ENCODE data around the gene DAP.

DAP gene

DNA sequence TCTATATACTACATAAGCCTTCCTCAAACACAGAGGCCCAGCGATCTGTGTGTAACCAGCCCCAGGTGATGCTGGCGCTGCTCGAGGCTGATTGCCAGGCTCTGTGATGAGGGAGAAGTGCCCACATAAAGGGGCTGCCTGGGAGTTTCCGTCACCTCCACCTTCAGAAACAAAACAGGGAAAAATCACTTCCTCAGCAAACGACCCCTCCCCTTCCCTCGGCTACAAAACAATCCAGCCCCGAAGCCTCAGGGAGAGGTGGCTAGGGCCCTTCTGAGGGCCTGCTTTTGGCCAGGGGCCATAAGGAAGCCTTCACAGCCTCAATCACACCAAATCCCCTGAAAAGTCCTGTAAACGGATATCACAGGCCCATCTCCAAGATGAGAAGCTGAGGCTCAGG is 51.1 kb downstream of the DAP start:
- Histone ChIP-seq H3K9ac (ENCODE audit: insufficient read length, low read depth) (no peak overlapping the region), H3K27me3 (ENCODE audit: insufficient read depth, insufficient read length) (no peaks in the 10 kb centered on the region), H3K9me3 (ENCODE audit: insufficient read depth, low read length) (no peaks in the 10 kb centered on the region), H3K4me1 (ENCODE audit: insufficient read depth, insufficient read length) (peaks cover 6% of the 10 kb centered on the region), H3K4me3 (ENCODE audit: insufficient read length, low read depth) (no peak overlapping the region), H3K36me3 (ENCODE audit: insufficient read depth, insufficient read length, low read length) (peaks cover 50% of the 10 kb centered on the region)
- DNase-seq (ENCODE audit: low read depth, low spot score) = no peak
- no peak for TF ChIP-seq ZNF274 (IDR thresholded peaks at IDR 0.05; ENCODE audit: low read depth, low read length)
- TF ChIP-seq YY1 (IDR thresholded peaks at IDR 0.05; ENCODE audit: insufficient read depth, insufficient read length) = no peak
- TF ChIP-seq SUZ12 (IDR thresholded peaks at IDR 0.05; ENCODE audit: extremely low read depth, insufficient read depth, insufficient read length) = no peak

DNA sequence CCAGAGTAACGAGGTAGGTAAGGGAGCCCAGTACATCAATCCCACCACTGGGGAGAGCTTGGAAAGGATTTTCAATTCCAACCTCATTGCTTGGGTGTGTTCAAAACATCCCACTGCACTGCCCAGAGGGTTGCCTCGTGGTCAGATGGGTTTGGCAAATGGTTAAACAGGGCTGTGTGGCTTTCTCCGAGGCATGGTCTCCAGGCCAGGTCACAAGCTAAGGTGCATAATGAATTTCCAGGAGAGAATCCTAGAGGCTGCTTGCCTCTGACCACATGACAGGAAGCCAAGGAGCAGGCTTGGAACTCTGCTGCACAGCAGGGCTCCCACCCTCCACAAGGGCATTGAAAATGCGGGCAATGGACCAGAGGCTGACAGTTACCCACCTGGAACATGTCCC is 51.6 kb downstream of the DAP start:
- H3K9ac ChIP-seq (ENCODE audit: insufficient read length, low read depth) = no peak overlapping the region
- TF ChIP-seq ZNF274 (IDR thresholded peaks at IDR 0.05; ENCODE audit: low read depth, low read length) (no peak), SUZ12 (IDR thresholded peaks at IDR 0.05; ENCODE audit: extremely low read depth, insufficient read depth, insufficient read length) (no peak), YY1 (IDR thresholded peaks at IDR 0.05; ENCODE audit: insufficient read depth, insufficient read length) (no peak)

DNA sequence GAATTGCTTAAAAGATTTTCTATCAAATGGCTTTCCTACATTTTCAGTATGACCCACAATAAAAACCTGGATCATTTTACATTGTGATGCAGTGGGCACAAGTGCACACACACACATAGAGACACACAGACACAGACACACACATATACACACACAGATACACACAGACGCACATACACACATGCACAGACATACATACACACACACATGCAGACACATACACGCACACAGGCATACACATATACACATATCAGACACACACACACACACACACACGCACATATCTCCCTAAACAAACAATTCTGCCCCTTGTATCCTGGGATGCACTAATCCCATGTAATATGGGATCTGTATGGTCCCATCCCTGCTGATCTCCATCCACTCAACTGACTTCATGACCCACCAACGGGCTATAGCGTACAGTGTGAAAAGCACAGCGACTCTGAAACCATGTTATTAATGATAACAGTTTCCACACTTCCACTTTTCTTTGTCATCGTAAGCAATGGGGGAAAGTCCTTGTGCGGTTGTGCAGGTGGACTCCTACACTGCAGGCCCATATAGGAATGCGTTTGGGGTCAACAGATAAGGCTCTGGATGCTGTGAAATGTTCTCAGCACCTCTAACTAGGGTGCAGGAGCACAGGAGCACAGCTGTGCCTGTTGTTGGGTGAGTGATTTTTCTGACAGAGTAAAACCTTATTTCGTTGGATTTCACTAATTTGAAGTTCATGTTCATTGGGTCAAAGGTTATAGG is 52.7 kb downstream of the DAP start:
- Histone ChIP-seq H3K36me3 (ENCODE audit: insufficient read depth, insufficient read length, low read length) (peaks cover 44% of the 10 kb centered on the region), H3K4me3 (ENCODE audit: insufficient read length, low read depth) (no peak overlapping the region), H3K9me3 (ENCODE audit: insufficient read depth, low read length) (no peaks in the 10 kb centered on the region), H3K27me3 (ENCODE audit: insufficient read depth, insufficient read length) (no peaks in the 10 kb centered on the region), H3K4me1 (ENCODE audit: insufficient read depth, insufficient read length) (peaks cover 8% of the 10 kb centered on the region), H3K9ac (ENCODE audit: insufficient read length, low read depth) (no peak overlapping the region)
- no peak for DNase-seq (ENCODE audit: low read depth, low spot score)
- TF ChIP-seq SUZ12 (IDR thresholded peaks at IDR 0.05; ENCODE audit: extremely low read depth, insufficient read depth, insufficient read length) (no peak), YY1 (IDR thresholded peaks at IDR 0.05; ENCODE audit: insufficient read depth, insufficient read length) (no peak), ZNF274 (IDR thresholded peaks at IDR 0.05; ENCODE audit: low read depth, low read length) (no peak)

More for the DNA sequence above, 51.6 kb downstream of the DAP start:
- no peak overlapping the region for H3K4me3 ChIP-seq (ENCODE audit: insufficient read length, low read depth)
- no peaks in the 10 kb centered on the region for H3K27me3 ChIP-seq (ENCODE audit: insufficient read depth, insufficient read length)
- no peaks in the 10 kb centered on the region for H3K9me3 ChIP-seq (ENCODE audit: insufficient read depth, low read length)
- no peak for DNase-seq (ENCODE audit: low read depth, low spot score)
- H3K4me1 ChIP-seq (ENCODE audit: insufficient read depth, insufficient read length) = peaks cover 6% of the 10 kb centered on the region
- peaks cover 53% of the 10 kb centered on the region for H3K36me3 ChIP-seq (ENCODE audit: insufficient read depth, insufficient read length, low read length)

DNA sequence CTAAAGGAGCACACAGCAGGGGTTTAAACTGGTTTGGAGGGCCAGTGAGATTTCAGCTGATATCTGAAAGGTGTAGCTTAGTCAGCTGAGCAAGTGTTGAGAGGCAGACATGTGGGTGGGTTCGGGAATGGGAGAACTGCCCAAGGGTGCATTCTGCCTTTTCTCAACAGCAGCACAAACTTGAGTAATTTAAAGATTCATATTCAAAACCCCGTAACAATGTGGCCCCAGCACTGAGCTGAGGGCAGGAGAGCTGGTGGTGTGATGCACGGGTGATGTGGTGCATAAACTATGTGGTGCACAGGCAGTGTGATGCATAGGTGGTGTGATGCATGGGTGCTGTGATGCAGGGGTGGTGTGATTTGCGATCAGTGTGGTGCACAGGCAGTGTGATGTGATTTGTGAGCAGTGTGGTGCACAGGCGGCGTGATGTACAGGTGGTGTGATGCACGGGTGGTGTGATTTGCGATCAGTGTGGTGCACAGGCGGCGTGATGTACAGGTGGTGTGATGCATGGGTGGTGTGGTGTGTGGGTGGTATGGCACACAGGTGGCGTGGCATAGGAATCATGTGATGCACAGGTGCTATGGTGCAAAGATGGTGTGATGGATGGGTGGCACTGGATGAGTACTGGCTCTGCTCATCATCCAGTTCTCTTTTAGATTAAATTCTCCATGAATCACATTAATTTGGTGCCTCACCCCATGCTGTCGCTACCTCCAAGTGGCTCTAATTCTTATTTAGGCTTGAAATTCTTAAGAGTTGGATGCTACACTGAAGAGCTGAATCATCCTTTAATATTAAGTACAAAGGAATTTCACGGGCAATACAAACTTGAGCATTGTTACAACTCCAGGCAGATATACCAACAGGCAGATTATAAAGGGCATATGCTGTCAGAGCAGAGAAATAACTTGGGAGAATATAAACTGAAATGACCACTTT is 53.6 kb downstream of the DAP start:
- TF ChIP-seq SUZ12 (IDR thresholded peaks at IDR 0.05; ENCODE audit: extremely low read depth, insufficient read depth, insufficient read length) = no peak
- no peak for TF ChIP-seq ZNF274 (IDR thresholded peaks at IDR 0.05; ENCODE audit: low read depth, low read length)
- TF ChIP-seq YY1 (IDR thresholded peaks at IDR 0.05; ENCODE audit: insufficient read depth, insufficient read length) = no peak
- DNase-seq (ENCODE audit: low read depth, low spot score) = no peak
- peaks cover 8% of the 10 kb centered on the region for H3K4me1 ChIP-seq (ENCODE audit: insufficient read depth, insufficient read length)
- no peaks in the 10 kb centered on the region for H3K9me3 ChIP-seq (ENCODE audit: insufficient read depth, low read length)
- H3K4me3 ChIP-seq (ENCODE audit: insufficient read length, low read depth) = no peak overlapping the region
- H3K27me3 ChIP-seq (ENCODE audit: insufficient read depth, insufficient read length) = no peaks in the 10 kb centered on the region
- no peak overlapping the region for H3K9ac ChIP-seq (ENCODE audit: insufficient read length, low read depth)
- H3K36me3 ChIP-seq (ENCODE audit: insufficient read depth, insufficient read length, low read length) = peaks cover 37% of the 10 kb centered on the region

DNA sequence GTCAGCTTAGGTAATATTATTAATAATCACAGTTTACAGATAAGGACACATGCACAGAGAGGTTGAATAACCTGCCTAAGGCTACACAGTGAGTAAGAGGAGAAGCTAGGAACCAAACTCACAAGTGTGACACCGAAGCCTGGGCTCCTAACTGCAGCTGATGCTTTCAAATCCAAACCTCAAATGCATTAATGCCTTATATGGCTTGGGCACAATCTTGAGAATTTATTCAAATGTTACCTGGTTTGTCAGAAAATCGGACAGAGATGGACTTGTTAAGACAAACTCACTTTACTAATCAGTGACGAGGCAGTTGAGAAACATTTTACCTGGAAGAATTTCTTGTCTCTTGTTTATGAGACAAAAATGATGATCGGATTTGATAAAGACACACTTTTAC is 54.7 kb downstream of the DAP start:
- H3K4me1 ChIP-seq (ENCODE audit: insufficient read depth, insufficient read length) = peaks cover 8% of the 10 kb centered on the region
- TF ChIP-seq ZNF274 (IDR thresholded peaks at IDR 0.05; ENCODE audit: low read depth, low read length) = no peak
- TF ChIP-seq SUZ12 (IDR thresholded peaks at IDR 0.05; ENCODE audit: extremely low read depth, insufficient read depth, insufficient read length) = no peak
- no peak for TF ChIP-seq YY1 (IDR thresholded peaks at IDR 0.05; ENCODE audit: insufficient read depth, insufficient read length)

DNA sequence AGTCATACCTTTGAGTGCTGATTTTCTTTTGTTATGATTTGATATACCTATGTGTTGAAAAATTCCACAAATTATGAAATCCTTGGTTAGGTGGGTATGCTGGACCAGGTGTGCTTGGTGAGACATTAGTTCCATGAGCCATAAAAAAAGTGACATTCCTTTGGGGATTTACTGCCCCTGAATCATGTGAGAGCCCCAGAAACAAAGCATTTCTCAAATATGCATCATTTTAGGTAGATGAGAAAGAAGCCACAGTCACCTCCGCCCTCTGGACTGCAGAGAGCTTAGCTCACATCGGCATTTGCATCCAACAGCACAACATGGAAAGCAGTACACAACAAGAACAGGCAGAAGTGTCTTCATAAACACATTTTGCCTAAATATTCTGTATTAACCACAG is 55.3 kb downstream of the DAP start:
- no peak overlapping the region for H3K4me3 ChIP-seq (ENCODE audit: insufficient read length, low read depth)
- TF ChIP-seq YY1 (IDR thresholded peaks at IDR 0.05; ENCODE audit: insufficient read depth, insufficient read length) (no peak), SUZ12 (IDR thresholded peaks at IDR 0.05; ENCODE audit: extremely low read depth, insufficient read depth, insufficient read length) (no peak), ZNF274 (IDR thresholded peaks at IDR 0.05; ENCODE audit: low read depth, low read length) (no peak)
- H3K27me3 ChIP-seq (ENCODE audit: insufficient read depth, insufficient read length) = no peaks in the 10 kb centered on the region
- H3K9me3 ChIP-seq (ENCODE audit: insufficient read depth, low read length) = no peaks in the 10 kb centered on the region
- H3K4me1 ChIP-seq (ENCODE audit: insufficient read depth, insufficient read length) = peaks cover 8% of the 10 kb centered on the region
- DNase-seq (ENCODE audit: low read depth, low spot score) = no peak
- no peak overlapping the region for H3K9ac ChIP-seq (ENCODE audit: insufficient read length, low read depth)
- peaks cover 28% of the 10 kb centered on the region for H3K36me3 ChIP-seq (ENCODE audit: insufficient read depth, insufficient read length, low read length)

More for the DNA sequence above, 54.7 kb downstream of the DAP start:
- Histone ChIP-seq H3K4me3 (ENCODE audit: insufficient read length, low read depth) (no peak overlapping the region), H3K9ac (ENCODE audit: insufficient read length, low read depth) (no peak overlapping the region), H3K36me3 (ENCODE audit: insufficient read depth, insufficient read length, low read length) (peaks cover 30% of the 10 kb centered on the region), H3K9me3 (ENCODE audit: insufficient read depth, low read length) (no peaks in the 10 kb centered on the region), H3K27me3 (ENCODE audit: insufficient read depth, insufficient read length) (no peaks in the 10 kb centered on the region)
- DNase-seq (ENCODE audit: low read depth, low spot score) = no peak

Data from NT2/D1 (cell line).